ENCODE results near the gene HOOK2.

DNA sequence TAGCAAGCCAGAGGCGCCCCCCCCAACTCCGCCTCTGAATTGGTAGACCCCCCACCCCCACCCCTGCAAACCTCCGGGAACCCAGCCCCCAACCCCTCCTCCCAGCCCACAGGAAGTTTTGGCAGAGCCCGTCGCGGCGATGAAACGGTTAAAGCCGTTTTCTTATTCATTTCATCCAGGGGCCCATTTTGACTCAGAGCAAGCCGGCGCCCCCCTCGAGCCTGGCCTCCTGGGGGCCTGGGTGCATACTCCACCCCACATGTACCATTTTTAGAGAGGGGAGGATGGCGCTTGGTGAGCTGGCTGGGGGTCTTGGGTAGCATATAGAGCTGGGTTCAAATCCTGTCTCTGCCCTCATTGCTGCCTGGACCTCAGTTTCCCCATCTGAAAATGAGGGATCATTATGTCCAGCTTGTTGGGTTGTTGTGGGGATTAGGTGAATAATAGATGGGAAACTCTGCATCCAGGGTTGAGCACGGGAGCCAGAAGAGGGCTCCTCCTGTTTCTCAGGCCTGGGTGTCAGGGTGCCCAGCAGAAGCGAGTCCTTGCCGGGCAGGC is 8.0 kb upstream of the HOOK2 start:
- TF ChIP-seq CTCF (IDR thresholded peaks at IDR 0.05) (no peak), ZNF138 (CRISPR knock-in tag; conservative IDR thresholded peaks at IDR 0.05) (no peak)
- TF ChIP-seq, protein P1, sequence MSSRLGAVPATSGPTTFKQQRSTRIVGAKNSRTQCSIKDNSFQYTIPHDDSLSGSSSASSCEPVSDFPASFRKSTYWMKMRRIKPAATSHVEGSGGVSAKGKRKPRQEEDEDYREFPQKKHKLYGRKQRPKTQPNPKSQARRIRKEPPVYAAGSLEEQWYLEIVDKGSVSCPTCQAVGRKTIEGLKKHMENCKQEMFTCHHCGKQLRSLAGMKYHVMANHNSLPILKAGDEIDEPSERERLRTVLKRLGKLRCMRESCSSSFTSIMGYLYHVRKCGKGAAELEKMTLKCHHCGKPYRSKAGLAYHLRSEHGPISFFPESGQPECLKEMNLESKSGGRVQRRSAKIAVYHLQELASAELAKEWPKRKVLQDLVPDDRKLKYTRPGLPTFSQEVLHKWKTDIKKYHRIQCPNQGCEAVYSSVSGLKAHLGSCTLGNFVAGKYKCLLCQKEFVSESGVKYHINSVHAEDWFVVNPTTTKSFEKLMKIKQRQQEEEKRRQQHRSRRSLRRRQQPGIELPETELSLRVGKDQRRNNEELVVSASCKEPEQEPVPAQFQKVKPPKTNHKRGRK (CRISPR knock-in tag; IDR thresholded peaks at IDR 0.05; ENCODE audit: borderline replicate concordance), result no peak
